ENCODE measurements around the gene ATP1A1.

The ATP1A1 gene

GRCh38 chr1:116326486-116326885 is 46.6 kb upstream of the ATP1A1 start:
- no peak for DNase-seq (ENCODE audit: low read depth)
- H3K4me3 ChIP-seq (ENCODE audit: low read depth, low read length), result no peak overlapping the region
- no peak for TF ChIP-seq MYC (IDR thresholded peaks at IDR 0.05; ENCODE audit: low read depth, low read length)
- no peak for TF ChIP-seq CTCF (IDR thresholded peaks at IDR 0.05; ENCODE audit: low read depth, low read length)
- TF ChIP-seq POLR2A (IDR thresholded peaks at IDR 0.05; ENCODE audit: extremely low read depth, insufficient read length), result no peak
- TF ChIP-seq MAX (IDR thresholded peaks at IDR 0.05; ENCODE audit: low read depth, low read length), result no peak

GRCh38 chr1:116328671-116329070 is 44.4 kb upstream of the ATP1A1 start:
- no peak for DNase-seq (ENCODE audit: low read depth)
- no peak overlapping the region for H3K4me3 ChIP-seq (ENCODE audit: low read depth, low read length)
- no peak for TF ChIP-seq MAX (IDR thresholded peaks at IDR 0.05; ENCODE audit: low read depth, low read length)
- no peak for TF ChIP-seq POLR2A (IDR thresholded peaks at IDR 0.05; ENCODE audit: extremely low read depth, insufficient read length)
- TF ChIP-seq CTCF (IDR thresholded peaks at IDR 0.05; ENCODE audit: low read depth, low read length), result no peak
- TF ChIP-seq MYC (IDR thresholded peaks at IDR 0.05; ENCODE audit: low read depth, low read length), result no peak

- H3K4me3 ChIP-seq (ENCODE audit: low read depth, low read length), result no peak overlapping the region
- no peak for DNase-seq (ENCODE audit: low read depth)
- TF ChIP-seq CTCF (IDR thresholded peaks at IDR 0.05; ENCODE audit: low read depth, low read length) (no peak), MAX (IDR thresholded peaks at IDR 0.05; ENCODE audit: low read depth, low read length) (no peak), POLR2A (IDR thresholded peaks at IDR 0.05; ENCODE audit: extremely low read depth, insufficient read length) (no peak), MYC (IDR thresholded peaks at IDR 0.05; ENCODE audit: low read depth, low read length) (no peak)
Observed at GRCh38 chr1:116329524-116330341, 43.3 kb upstream of the ATP1A1 start.

GRCh38 chr1:116330342-116330652 is 42.7 kb upstream of the ATP1A1 start:
- DNase-seq (ENCODE audit: low read depth), result no peak
- TF ChIP-seq CTCF (IDR thresholded peaks at IDR 0.05; ENCODE audit: low read depth, low read length) (no peak), MYC (IDR thresholded peaks at IDR 0.05; ENCODE audit: low read depth, low read length) (no peak), MAX (IDR thresholded peaks at IDR 0.05; ENCODE audit: low read depth, low read length) (no peak), POLR2A (IDR thresholded peaks at IDR 0.05; ENCODE audit: extremely low read depth, insufficient read length) (no peak)
- no peak overlapping the region for H3K4me3 ChIP-seq (ENCODE audit: low read depth, low read length)

GRCh38 chr1:116330846-116331245 is 42.2 kb upstream of the ATP1A1 start:
- TF ChIP-seq CTCF (IDR thresholded peaks at IDR 0.05; ENCODE audit: low read depth, low read length) (no peak), MYC (IDR thresholded peaks at IDR 0.05; ENCODE audit: low read depth, low read length) (no peak), MAX (IDR thresholded peaks at IDR 0.05; ENCODE audit: low read depth, low read length) (no peak), POLR2A (IDR thresholded peaks at IDR 0.05; ENCODE audit: extremely low read depth, insufficient read length) (no peak)
- no peak for DNase-seq (ENCODE audit: low read depth)
- H3K4me3 ChIP-seq (ENCODE audit: low read depth, low read length), result no peak overlapping the region
